G401.6 (cell line): ENCODE measurements around the gene NTN1.
A peak's percentile ranks its signal among the peaks of the same experiment; 100 is the strongest.
"Not testable (repeated sequence)": the region's sequence is repeated elsewhere in the genome, so short reads cannot be mapped to it uniquely, and the experiment has no call there.

Experiments
- FAIRE-seq: peaks from 2 replicates; lab custom pipeline; 2012; peaks lifted over from hg19 to GRCh38; lab: Jason Lieb, UNC

Gene NTN1

DNA sequence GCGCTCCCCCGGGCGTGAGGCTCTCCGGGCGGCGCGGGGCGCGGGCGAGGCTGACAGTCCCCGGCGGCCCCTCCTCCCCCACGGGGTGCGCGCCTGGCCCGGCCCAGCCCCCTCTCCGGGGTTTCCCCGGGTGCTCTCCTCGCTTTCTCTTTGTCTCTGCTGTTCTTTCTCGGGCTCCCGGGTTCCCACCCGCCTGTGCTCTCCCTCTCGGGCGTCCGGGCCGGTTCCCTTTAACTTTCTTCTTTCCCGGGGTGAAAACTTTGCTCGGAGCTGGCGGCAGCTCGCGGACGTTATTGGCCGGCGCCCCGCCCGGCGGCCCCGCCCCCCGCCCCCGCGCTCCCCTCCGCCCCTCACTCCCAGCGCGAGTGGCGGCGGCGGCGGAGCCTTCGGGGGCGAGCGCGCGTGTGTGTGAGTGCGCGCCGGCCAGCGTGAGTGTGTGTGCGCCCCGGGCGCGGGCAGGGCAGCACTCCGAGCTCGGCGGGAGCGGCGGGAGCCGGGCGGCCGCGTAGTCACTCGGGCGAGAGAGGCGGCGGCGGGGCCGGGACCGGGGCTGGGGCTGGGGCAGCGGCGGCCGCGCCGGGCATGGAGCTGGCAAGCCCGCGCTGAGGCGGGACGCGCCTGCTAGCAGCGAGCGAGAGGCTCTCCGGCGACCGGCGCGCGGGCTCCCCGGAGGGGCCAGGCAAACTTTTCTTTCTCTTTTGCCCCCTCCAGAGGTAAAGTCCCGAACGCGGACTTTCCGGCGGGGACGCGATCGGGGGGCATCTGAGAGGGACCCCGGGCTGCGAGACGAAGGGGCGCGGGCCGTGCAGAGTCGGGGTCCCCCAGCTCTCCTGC is at the start of gene NTN1:
Gene NTN1 (plus strand): TSS at position 353 of the 834 bp plus-strand sequence. CDS start 864 bp downstream, outside the sequence.
- no peak for FAIRE-seq

- no peak for FAIRE-seq
Observed at GRCh38 chr17:8975091-8975725, 46.1 kb upstream of the NTN1 start.

GRCh38 chr17:8976638-8977037 is 44.7 kb upstream of the NTN1 start:
- FAIRE-seq = no peak

DNA sequence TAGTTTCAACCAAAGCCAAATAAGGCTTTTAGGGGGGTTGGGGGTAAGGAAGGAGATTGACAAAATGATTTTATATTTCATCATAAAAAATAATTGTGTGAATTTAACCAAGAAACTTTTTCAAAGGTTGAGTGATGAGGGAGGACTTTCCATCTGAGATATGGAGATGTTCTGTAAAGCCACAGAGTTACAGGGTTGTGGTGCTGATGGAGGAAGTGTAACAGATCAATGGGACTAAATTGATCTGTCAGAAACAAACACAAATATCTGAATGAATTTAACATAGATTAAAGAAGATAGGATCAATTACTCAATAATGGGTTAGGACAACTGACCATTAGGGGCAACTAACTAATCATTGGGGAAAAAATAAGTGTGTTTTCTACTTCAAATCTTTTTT is 41.6 kb upstream of the NTN1 start:
- no peak for FAIRE-seq

DNA sequence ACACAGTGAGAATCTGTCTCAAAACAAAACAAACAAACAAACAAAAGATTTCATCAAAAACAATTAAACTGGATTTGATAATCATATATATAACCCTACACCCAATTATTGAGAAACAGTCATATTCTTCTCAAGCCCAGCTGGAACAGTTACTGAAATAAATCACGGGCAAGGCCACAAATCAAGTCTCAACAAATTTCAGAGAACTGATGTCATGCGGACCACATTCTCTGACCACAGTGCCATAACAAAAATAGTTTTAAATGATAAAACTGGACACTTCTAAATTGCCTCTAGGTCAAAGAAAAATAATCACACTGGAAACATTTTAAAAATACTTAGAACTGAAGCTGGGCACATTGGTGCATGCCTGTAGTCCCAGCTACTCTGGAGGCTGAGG is 39.9 kb upstream of the NTN1 start:
- FAIRE-seq = no peak

- FAIRE-seq = not testable (repeated sequence)
Observed at GRCh38 chr17:8984225-8984624, 37.1 kb upstream of the NTN1 start.

- FAIRE-seq = no peak
Observed at GRCh38 chr17:8985054-8985701, 36.1 kb upstream of the NTN1 start.

DNA sequence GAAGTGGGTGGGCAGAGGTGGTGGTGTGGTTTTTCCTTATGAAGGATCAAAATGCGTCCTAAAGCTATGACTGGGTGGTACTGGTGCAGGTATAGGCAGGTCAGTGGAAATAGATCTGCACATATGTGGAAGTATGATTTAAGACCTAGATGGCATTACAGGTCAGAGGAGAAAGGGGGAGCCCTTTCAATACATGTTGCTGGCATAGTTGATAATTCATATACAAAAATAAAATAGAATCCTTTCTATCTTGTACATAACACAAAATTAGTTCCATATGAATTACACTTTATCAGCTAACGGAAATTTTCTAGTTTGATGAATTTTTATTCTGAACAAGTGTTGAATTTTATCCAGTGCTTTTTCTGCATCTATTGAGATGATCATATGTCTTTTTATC is 35.0 kb upstream of the NTN1 start:
- no peak for FAIRE-seq

- not testable (repeated sequence) for FAIRE-seq
Observed at GRCh38 chr17:8988263-8988935, 32.9 kb upstream of the NTN1 start.

- no peak for FAIRE-seq
Observed at GRCh38 chr17:8991514-8992285, 29.6 kb upstream of the NTN1 start.

DNA sequence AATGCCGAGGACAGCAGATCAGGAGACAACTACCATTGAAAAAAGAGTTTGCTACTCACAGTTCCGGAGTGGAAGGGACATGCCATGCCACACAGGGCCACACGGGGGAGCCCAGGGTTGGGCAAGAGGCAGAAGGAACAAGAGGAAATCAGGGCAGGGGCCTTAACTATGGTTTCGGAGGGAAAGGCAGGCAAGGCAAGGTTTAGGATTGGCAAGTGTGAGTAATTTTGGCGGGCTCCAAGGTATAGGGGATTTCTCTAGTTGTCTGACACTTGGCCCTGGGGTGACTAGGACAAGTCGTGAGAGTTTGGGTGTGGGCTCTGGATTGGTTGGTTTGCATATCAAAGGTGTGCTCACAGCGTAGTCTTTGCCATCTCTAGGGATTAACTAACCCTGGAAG is 27.0 kb upstream of the NTN1 start:
- FAIRE-seq = no peak

- no peak for FAIRE-seq
Observed at GRCh38 chr17:8995711-8996110, 25.6 kb upstream of the NTN1 start.

GRCh38 chr17:8997994-8998628 is 23.2 kb upstream of the NTN1 start:
- peak; percentile 65 for FAIRE-seq

DNA sequence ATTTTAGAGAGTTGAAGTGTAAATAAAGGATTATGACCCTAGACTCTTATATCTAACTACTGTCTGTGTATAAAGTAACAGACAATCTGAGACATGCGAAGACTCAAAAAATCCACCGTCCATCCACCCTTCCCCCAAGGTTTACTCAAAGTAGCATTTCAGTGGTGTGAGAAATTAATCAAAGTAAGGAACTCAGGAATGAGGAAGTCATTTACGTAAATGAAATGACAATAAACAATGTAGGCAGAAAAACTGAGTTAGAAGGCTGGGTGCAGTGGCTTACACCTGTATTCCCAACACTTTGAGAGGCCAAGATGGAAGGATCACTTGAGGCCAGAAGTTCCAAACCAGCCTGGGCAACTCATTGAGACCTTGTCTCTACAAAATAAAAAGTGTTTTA is 19.8 kb upstream of the NTN1 start:
- no peak for FAIRE-seq

DNA sequence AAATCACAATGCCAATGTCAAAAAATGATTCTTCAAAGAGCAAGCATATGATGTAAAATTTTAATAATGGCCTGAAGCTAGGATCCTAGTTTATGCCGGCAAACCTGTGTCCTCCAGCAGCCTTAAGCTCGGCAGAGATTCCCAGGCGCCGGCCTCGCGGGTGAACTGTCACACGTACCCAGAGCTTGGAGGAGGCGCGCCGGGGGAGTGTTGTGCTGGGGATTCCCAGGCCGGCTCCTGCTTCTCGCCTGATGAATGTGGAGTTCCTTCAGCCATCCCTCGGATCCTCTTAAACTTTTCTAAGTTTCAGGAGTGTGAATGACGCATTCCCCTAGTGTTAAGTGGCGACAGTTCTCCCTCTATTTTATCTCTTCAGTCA is 19.1 kb upstream of the NTN1 start:
- FAIRE-seq = no peak

DNA sequence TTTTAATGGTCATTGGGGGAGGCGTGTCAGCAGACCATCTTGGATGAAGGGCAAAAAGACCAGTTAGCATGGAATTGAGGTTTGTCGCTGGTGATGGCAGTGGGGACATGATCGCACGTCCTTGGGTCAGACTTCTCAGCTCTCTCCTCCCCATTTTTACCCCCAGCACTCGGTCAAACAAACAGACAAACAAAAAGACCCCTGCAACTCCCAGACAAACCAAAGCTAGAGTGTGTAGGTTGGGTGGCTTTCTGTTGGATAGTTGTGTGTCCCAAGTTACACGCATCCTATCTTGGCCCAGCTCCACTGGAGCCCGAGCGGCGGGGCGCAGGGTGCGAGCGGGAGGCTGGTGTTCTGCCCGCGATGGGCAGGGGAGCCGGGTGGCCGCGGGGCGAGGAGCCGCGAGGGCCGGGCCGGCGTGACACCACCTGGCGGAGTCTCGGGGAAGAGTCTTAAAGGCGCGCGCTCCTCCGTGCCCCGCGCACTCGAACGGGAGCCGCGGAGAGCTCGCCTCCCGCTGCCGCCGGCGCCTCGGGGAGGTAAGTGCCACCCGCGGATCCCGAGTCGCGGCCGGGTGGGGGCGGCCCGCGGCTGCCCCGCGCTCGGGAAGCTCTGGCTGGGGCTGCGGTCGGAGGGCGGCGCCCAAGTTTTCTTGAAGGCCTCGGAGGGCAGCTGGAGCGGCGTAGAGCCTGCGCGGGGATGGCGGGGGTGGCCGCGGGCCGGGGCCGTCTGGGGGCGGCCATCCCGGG is 18.5 kb upstream of the NTN1 start:
- no peak for FAIRE-seq

- FAIRE-seq = no peak
Observed at GRCh38 chr17:9003355-9004131, 17.8 kb upstream of the NTN1 start.

- no peak for FAIRE-seq
Observed at GRCh38 chr17:9004132-9004960, 17.0 kb upstream of the NTN1 start.

DNA sequence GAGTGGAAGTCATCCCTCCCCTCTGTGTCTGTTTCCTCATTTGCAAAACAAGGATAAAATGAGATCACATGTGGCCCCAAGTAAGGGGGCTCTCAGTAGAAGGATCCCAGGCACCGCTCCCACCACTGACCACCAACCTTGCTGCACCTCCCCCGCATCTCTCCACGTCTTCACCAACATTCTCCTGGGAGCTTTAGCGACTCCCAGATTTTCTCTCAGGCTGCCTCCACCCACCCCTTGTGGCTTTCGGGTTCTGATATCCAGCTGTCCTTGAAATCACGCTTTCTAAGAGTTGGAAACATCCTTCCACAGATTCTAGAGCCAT is 16.4 kb upstream of the NTN1 start:
- FAIRE-seq = no peak
